ENCODE measurements around the gene PCK2. TPM values are rescaled to one million over a fixed set of nuclear protein-coding genes. Genes with fewer than 3 reads are reported as not detected.

PCK2 gene
- total RNA-seq, 2 experiments from 2014 or later = 90.3 to 93.1 TPM

DNA sequence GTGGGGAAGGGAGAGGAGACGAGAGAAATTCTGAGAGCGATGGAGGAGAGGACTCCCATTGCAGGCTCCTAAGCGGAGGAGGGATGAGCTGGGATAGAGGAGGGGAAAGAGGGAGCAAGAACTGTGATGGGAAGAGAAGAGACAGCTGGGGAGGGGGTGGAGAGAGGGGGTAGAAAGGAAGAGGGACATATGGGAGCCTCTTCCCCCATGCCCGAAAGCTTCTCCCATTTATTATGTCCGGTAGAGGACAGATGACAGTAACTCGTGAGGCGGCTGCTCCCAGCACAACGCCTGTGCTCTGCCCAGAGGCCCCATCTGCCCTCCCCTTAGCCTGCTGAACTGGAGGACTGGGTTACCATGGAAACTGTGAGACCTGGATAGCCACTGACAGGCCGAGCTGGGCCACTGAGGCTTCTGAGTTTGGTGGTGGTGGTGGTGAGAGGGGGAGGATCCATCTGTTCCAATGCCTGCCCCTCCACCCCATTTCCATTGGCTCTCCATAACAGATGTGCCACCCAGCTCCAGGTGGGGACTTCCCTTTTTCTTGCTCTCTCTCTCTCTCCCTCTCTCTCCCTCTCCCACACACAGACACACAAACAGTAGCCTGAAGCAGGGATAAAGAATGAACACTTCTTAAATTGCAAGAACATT lies 14.5 kb upstream of the PCK2 start:
- CTCF ChIA-PET = interaction anchor here (1.1 to 9.1 kb wide), 8 partner anchors 10 to 81 kb away, joined by 4 to 127 read pairs (median 8); partner anchors contain the start of genes DCAF11, IRF9, NRL and PCK2
- TF ChIP-seq, protein P1, sequence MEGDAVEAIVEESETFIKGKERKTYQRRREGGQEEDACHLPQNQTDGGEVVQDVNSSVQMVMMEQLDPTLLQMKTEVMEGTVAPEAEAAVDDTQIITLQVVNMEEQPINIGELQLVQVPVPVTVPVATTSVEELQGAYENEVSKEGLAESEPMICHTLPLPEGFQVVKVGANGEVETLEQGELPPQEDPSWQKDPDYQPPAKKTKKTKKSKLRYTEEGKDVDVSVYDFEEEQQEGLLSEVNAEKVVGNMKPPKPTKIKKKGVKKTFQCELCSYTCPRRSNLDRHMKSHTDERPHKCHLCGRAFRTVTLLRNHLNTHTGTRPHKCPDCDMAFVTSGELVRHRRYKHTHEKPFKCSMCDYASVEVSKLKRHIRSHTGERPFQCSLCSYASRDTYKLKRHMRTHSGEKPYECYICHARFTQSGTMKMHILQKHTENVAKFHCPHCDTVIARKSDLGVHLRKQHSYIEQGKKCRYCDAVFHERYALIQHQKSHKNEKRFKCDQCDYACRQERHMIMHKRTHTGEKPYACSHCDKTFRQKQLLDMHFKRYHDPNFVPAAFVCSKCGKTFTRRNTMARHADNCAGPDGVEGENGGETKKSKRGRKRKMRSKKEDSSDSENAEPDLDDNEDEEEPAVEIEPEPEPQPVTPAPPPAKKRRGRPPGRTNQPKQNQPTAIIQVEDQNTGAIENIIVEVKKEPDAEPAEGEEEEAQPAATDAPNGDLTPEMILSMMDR (IDR thresholded peaks at IDR 0.05) = no peak
- Mint-ChIP-seq H3K27me3 (no peaks in the 10 kb centered on the region), H3K9me3 (no peaks in the 10 kb centered on the region), H3K27ac (peak overlapping the region; percentile 28), H3K36me3 (ENCODE audit: low read depth) (no peaks in the 10 kb centered on the region), H3K4me1 (ENCODE audit: low read depth) (peaks cover 22% of the 10 kb centered on the region), H3K4me3 (no peak overlapping the region)
- DNase-seq (no peak), ATAC-seq (no peak)
- POLR2A ChIA-PET = interaction anchor here (0.8 to 6.3 kb wide), 8 partner anchors 8 to 66 kb away, joined by 3 to 57 read pairs (median 4); partner anchors contain the start of genes CPNE6, DCAF11, NRL and PCK2
- intact Hi-C loops (cut with micrococcal nuclease) = no loop called here

DNA sequence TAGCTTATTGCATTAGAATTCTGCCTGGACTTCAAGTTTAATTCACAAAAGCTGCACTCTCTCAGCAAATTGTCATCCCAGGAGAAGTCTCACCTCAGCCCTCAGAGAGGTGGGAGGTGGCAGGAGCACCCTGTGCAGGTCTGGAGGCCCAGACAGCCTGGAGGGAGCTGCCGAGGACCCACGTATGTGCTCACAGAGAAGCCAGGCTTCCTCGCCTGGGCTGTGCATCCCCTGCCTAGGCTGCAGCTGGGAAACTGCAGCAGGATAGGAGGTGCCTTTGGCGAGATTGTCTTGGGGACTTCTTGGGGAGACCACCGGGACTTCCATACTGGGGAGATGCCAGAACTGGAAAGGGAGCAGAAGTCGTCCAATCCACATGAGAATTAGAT lies 14.0 kb upstream of the PCK2 start:
- ChIA-PET POLR2A (interaction anchor here (0.6 to 6.3 kb wide), 11 partner anchors 8 to 517 kb away, joined by 3 to 57 read pairs (median 4); partner anchors contain the start of genes CPNE6, DCAF11, NRL and PCK2), CTCF (interaction anchor here (0.7 to 9.1 kb wide), 12 partner anchors 10 to 162 kb away, joined by 3 to 127 read pairs (median 7); partner anchors contain the start of genes DCAF11, IRF9, NRL and PCK2)
- Mint-ChIP-seq H3K27ac (peak overlapping the region; percentile 75), H3K27me3 (no peaks in the 10 kb centered on the region), H3K4me1 (ENCODE audit: low read depth) (peaks cover 21% of the 10 kb centered on the region), H3K9me3 (no peaks in the 10 kb centered on the region), H3K36me3 (ENCODE audit: low read depth) (no peaks in the 10 kb centered on the region), H3K4me3 (peak overlapping the region; percentile 75)
- intact Hi-C loops (cut with micrococcal nuclease) = no loop called here
- DNase-seq (no peak), ATAC-seq (no peak)
- TF ChIP-seq, protein P1 (IDR thresholded peaks at IDR 0.05) = no peak

DNA sequence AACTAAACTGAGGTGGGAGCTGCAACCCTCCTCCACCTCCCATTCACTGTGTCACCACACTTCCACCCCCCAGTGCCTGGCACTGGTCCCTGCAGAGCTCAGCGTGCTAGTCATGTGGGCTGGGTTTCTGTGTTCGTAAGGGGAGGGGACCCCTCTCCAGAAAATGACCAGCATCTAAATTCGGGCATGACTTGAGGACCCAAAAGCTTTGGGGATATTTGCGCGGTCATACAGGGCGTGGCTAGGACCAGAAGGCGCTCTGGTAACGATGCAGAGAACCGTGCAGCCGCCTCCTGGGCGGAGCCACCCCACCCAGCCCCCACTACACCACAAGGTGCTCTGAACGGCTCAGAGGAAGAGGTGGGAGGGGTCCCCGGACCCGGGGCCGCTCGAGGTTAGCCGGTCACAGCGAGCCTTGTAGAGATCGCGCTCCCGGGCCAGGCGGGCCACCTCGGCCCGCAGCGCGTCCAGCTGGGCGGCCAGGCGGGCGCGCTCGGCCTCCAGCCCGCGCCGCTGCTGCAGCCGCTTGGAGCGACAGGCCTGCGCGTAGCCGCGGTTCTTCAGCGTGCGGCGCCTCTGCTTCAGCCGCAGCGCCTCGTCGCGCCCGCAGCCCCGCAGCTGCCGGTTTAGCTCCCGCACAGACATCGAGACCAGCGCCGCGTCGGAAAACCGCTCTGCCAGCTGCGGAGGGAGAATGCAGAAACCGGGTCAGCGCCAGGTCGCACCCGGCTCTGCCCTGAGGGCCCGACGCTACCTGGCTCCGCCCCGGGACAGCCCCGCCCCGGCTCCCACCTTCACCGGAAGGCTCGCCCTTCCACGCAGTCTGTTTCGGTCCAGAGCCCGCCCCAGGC lies 13.0 kb upstream of the PCK2 start:
- Mint-ChIP-seq H3K4me1 (ENCODE audit: low read depth) (peaks cover 19% of the 10 kb centered on the region), H3K27me3 (no peaks in the 10 kb centered on the region), H3K36me3 (ENCODE audit: low read depth) (no peaks in the 10 kb centered on the region), H3K9me3 (no peaks in the 10 kb centered on the region), H3K27ac (peak overlapping the region; percentile 75), H3K4me3 (peak overlapping the region; percentile 75)
- DNase-seq (peak; percentile 89), ATAC-seq (peak; percentile 93)
- ChIA-PET CTCF (interaction anchor here (0.7 to 9.1 kb wide), 13 partner anchors 11 to 252 kb away, joined by 3 to 127 read pairs (median 5); partner anchors contain the start of genes DCAF11, IRF9, NRL and PCK2), POLR2A (interaction anchor here (0.6 to 6.3 kb wide), 12 partner anchors 9 to 516 kb away, joined by 3 to 57 read pairs (median 4); partner anchors contain the start of genes CPNE6, DCAF11, NRL and PCK2)
- TF ChIP-seq, protein P1 (IDR thresholded peaks at IDR 0.05) = no peak
- intact Hi-C loops (cut with micrococcal nuclease) = no loop called here

DNA sequence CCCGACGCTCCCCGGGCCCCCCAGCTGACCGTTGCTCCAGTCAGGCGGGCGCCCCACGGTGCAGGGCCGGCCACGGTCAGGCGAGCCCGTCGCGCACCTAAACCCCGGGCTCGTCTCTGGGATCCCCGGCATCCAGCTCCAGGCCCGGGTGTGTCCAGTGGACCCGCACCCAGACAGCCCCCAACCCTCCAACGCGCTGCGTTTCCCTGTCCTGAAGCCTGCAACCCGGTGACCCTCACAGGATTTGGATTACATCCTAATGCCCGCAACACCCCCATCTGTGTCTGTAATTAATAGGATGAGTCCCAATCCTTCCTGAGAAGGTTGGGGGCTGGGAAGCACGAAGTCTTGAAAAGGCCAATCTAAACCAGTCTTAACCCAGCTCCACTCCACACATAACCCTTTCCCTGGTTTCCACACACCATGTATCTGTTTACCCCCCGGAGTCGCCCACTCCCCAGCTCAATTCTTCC lies 12.3 kb upstream of the PCK2 start:
- H3K27ac Mint-ChIP-seq = peak overlapping the region; percentile 48
- peak overlapping the region; percentile 75 for H3K4me3 Mint-ChIP-seq

More for the DNA sequence above, 12.3 kb upstream of the PCK2 start:
- CTCF ChIA-PET = interaction anchor here (0.7 to 9.1 kb wide), 8 partner anchors 11 to 252 kb away, joined by 3 to 127 read pairs (median 12); partner anchors contain the start of genes DCAF11, NRL, PCK2 and TINF2
- Mint-ChIP-seq H3K4me1 (ENCODE audit: low read depth) (peaks cover 19% of the 10 kb centered on the region), H3K36me3 (ENCODE audit: low read depth) (no peaks in the 10 kb centered on the region), H3K27me3 (no peaks in the 10 kb centered on the region), H3K9me3 (no peaks in the 10 kb centered on the region)
- intact Hi-C loops (cut with micrococcal nuclease) = no loop called here
- POLR2A ChIA-PET = interaction anchor here (1.0 to 6.3 kb wide), 9 partner anchors 10 to 171 kb away, joined by 3 to 57 read pairs (median 5); partner anchors contain the start of genes CPNE6, DCAF11, NRL and PCK2
- no peak for ATAC-seq
- no peak for DNase-seq
- TF ChIP-seq, protein P1 (IDR thresholded peaks at IDR 0.05) = no peak

Data from activated CD8-positive, alpha-beta T cell treated with anti-CD3 and anti-CD28 coated beads for 36 hours (primary cell).